DOHH2 (cell line): ENCODE data around the gene ASB13.

ENCODE experiments used
- CTCF ChIP-seq: fragments of 200-600 bp; sonication (generic); IDR thresholded peaks from one replicate; pipeline ENCODE4 v1.5.1; 2014; ENCODE audit warnings: antibody characterized with exemption, mild to moderate bottlenecking, low read depth, low read length; ENCODE audit not compliant: poor library complexity, severe bottlenecking
- EZH2phosphoT487 ChIP-seq: fragments of 200-600 bp; sonication (generic); IDR thresholded peaks from 2 replicates; pipeline ENCODE4 v1.6.1; 2017; ENCODE audit warnings: borderline replicate concordance, mild to moderate bottlenecking, antibody characterized with exemption, low read length, moderate library complexity, mixed read lengths

- TF ChIP-seq CTCF: no peak
- no peak for TF ChIP-seq EZH2phosphoT487
Observed at GRCh38 chr10:5604961-5605360, 61.4 kb downstream of the ASB13 start.
